IPS-15b (cell line): ENCODE results near the gene LRMDA.

ENCODE experiments used
- H3K27me3 ChIP-seq: one replicate; pipeline ENCODE4 v1.6.1; 2013; ENCODE audit warnings: low read length; ENCODE audit not compliant: control insufficient read depth, insufficient read depth
- H3K36me3 ChIP-seq: one replicate; pipeline ENCODE4 v1.6.1; 2013; ENCODE audit warnings: low read length; ENCODE audit not compliant: control insufficient read depth, insufficient read depth
- H3K4me1 ChIP-seq: one replicate; pipeline ENCODE4 v1.6.1; 2013; ENCODE audit warnings: mild to moderate bottlenecking, low read length; ENCODE audit not compliant: control insufficient read depth, insufficient read depth
- H3K4me3 ChIP-seq: one replicate; pipeline ENCODE4 v1.5.1; 2013; ENCODE audit warnings: low read depth, low read length
- H3K9ac ChIP-seq: one replicate; pipeline ENCODE4 v1.6.1; 2013; ENCODE audit warnings: low read depth, mild to moderate bottlenecking, low read length
- H3K9me3 ChIP-seq: one replicate; pipeline ENCODE4 v1.6.1; 2013; ENCODE audit warnings: mild to moderate bottlenecking, low read length; ENCODE audit not compliant: control insufficient read depth, insufficient read depth

Gene LRMDA

DNA sequence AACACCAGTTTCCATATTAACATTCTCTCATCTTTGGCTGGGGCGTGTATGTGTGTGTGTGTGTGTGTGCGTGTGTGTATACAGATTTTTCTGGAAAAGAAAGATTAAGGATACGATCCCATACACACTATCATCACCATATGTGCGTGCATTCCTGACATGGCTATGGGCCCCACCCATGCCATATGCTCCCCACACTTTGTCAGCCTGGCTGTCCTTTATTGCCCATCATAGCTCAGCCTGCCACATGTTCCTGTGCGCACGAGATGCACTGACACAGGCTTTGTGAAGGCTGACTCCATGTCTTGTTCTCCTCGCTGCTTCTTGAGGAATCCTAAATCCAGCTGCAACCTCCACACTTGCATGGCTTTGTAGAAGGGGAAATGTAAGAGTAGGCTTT, 984.1 kb downstream of the LRMDA start:
- no peaks in the 10 kb centered on the region for H3K27me3 ChIP-seq
- no peaks in the 10 kb centered on the region for H3K4me1 ChIP-seq
- no peaks in the 10 kb centered on the region for H3K9me3 ChIP-seq

GRCh38 chr10:76416642-76417041, 985.2 kb downstream of the LRMDA start:
- Histone ChIP-seq H3K36me3 (no peaks in the 10 kb centered on the region), H3K4me3 (no peak overlapping the region), H3K9me3 (no peaks in the 10 kb centered on the region), H3K4me1 (no peaks in the 10 kb centered on the region), H3K9ac (no peak overlapping the region), H3K27me3 (no peaks in the 10 kb centered on the region)

More for the DNA sequence above, 984.1 kb downstream of the LRMDA start:
- no peak overlapping the region for H3K4me3 ChIP-seq
- H3K9ac ChIP-seq = no peak overlapping the region
- H3K36me3 ChIP-seq = no peaks in the 10 kb centered on the region

DNA sequence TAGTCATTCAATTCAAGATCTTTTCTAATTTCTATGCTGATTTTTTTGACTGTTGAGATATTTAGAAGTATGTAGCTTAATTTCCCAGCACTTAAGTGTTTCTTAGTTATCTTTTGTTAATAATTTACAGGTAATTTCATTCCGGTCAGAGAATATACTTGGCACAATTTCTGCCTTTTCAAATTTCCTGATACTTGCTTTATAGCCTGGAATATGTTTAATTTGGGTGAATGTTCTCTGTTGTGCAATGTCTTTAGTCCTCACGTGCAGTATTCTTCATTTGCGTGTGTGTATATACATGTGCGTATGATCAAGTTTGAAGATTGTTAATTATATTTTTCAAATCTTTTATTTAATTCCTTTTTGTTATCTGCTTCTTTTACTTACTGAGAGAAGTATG, 989.3 kb downstream of the LRMDA start:
- H3K27me3 ChIP-seq = no peaks in the 10 kb centered on the region
- H3K4me1 ChIP-seq = no peaks in the 10 kb centered on the region
- no peaks in the 10 kb centered on the region for H3K36me3 ChIP-seq
- H3K9ac ChIP-seq = no peak overlapping the region
- H3K4me3 ChIP-seq = no peak overlapping the region
- no peaks in the 10 kb centered on the region for H3K9me3 ChIP-seq

GRCh38 chr10:76422769-76423168, 991.3 kb downstream of the LRMDA start:
- Histone ChIP-seq H3K27me3 (no peaks in the 10 kb centered on the region), H3K9ac (no peak overlapping the region), H3K4me3 (no peak overlapping the region), H3K9me3 (no peaks in the 10 kb centered on the region), H3K4me1 (no peaks in the 10 kb centered on the region), H3K36me3 (no peaks in the 10 kb centered on the region)

DNA sequence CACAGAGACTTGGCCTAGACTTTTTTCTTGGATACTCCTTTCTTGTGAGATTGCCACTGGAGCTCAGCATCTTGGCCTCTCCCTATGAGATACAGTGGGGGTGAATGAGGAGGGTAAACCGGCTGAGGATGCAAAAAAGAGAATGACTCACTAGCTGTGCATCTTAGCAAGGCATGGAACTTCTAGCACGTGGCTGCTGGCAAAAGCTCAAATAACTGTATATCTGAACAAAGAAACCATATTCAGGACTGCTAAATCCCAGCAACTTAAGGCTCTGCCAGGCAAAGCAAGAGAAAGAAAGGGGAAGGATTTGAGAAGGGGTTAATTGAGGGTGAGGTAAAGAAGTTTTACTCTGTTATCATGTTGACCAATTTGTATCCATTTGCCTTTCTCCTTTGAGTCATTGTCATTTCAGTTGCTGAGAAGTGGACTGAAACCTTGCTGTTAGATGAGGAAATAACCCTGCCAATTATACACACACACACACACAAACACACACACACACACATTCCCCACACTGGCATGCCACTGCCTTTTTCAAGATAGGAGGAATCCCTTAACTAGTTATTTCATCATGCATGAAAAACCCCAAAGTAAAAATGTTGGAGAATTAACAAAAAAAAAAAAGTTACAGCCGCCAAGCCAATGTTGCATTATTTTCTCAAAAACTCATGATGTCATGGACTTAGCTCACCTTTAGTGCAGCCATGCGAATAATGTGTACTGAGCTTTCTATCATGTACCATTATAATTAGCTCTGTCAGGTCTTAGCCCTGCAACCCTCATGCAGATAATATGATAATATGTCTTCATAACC, 997.3 kb downstream of the LRMDA start:
- Histone ChIP-seq H3K27me3 (no peaks in the 10 kb centered on the region), H3K9me3 (no peaks in the 10 kb centered on the region), H3K9ac (no peak overlapping the region), H3K4me3 (no peak overlapping the region), H3K36me3 (no peaks in the 10 kb centered on the region), H3K4me1 (peaks cover 10% of the 10 kb centered on the region)

DNA sequence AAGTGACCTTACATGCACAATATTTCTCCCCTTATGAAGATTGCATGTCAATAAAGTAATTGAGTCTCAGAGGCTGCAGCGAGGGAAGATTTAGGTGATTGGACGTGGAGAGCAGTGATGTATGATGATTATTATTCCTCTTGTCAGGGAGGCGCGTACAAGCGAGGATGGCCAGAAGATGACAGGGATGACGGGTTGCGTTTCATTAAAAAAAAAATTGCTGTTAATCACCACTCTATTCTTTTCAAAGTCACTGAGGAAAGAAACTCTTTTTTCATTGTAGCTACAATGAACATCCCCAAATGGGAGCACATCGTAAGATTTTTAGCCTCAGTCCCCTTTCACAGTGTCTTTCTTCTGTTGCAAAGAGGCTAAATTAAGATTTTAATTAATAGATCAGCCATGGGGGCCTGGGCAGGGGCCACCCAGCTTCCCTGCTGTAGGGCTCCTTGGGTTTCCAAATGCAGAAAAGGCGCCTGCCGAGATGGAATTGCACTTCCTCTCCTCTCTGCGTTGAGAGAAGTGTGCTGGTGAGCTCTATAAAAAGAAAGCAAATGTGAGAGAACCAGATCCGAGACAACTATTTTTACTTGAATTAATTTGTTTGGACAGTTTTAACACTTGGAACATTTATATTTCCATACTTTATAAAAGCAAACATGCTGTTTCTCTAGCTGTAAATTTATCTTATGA, 998.1 kb downstream of the LRMDA start:
- Histone ChIP-seq H3K4me3 (no peak overlapping the region), H3K4me1 (peaks cover 10% of the 10 kb centered on the region), H3K9ac (peak overlapping the region; percentile 37), H3K36me3 (no peaks in the 10 kb centered on the region), H3K27me3 (no peaks in the 10 kb centered on the region), H3K9me3 (no peaks in the 10 kb centered on the region)

DNA sequence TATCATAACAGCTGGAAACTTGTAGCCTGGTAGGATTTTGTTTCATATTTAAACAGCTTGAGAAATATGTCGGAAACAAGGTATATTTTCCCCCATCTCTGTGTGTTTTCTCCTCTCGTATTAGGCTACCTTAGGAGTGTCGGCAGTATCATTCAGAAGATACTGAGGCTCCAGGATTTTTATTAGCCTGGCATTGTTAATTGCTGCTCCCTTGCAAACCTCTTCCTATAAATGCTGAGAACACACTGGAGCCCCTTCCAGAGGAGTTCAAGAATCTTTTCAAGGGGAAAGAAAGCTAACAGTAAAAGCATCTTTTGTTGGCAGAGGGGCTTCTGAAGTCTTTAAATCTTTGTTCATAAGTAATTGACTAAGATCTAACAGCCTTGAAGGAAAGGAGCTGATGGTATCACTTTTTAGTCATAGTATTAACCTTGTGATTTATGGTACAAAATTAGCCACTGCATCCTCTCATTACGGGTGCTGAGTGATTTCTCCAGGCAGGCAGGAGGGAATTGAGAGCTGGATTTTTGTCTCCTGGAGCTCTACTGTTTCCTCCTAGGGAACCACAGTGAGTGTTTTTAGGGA, 998.7 kb downstream of the LRMDA start:
- Histone ChIP-seq H3K9ac (peak overlapping the region; percentile 37), H3K36me3 (no peaks in the 10 kb centered on the region), H3K4me3 (no peak overlapping the region), H3K9me3 (no peaks in the 10 kb centered on the region), H3K27me3 (no peaks in the 10 kb centered on the region), H3K4me1 (peaks cover 10% of the 10 kb centered on the region)

GRCh38 chr10:76432016-76433012, 1000.9 kb downstream of the LRMDA start:
- Histone ChIP-seq H3K4me1 (peaks cover 10% of the 10 kb centered on the region), H3K9ac (no peak overlapping the region), H3K9me3 (no peaks in the 10 kb centered on the region), H3K36me3 (no peaks in the 10 kb centered on the region), H3K4me3 (no peak overlapping the region), H3K27me3 (no peaks in the 10 kb centered on the region)

DNA sequence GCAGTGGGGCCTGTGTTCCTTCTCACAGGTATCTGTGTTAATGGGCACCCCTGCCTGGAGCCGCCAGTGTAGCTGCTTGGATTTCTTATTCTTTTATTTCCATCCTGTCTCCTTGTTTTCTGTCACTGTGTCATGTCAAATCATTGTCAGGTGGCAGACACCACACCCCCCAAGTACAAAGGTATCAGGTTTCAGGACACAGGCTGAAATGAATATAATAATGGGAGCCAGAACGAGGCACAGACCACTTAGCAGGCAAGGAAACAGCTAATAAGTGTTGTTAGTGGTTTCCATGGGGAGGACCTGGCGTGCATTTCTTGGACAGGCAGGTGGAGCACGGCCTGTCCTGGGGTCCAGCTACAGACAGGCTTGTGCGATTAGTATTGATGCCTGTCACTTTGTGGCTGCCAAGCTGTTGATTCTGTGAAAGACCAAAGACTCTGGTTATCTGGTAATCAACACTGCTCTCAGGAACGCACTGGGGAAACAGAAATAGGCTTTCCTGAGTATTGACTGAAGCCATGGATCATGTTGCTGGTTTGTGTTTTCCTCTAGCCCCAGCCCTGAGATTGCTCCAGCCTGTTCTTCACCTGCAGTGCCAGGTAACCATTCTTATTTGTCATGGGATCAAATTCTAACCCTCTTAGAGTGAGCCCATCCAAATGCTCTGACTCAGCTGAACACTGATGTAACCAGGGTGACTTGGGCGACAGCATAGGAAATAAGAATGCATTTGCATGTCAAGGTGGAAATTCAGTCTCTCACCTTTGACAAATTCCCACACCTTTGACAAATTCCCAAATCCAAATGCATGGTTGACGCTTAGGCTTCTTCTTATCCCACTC, 1002.0 kb downstream of the LRMDA start:
- Histone ChIP-seq H3K36me3 (no peaks in the 10 kb centered on the region), H3K4me1 (peaks cover 10% of the 10 kb centered on the region), H3K9ac (no peak overlapping the region), H3K4me3 (no peak overlapping the region), H3K9me3 (no peaks in the 10 kb centered on the region), H3K27me3 (no peaks in the 10 kb centered on the region)

DNA sequence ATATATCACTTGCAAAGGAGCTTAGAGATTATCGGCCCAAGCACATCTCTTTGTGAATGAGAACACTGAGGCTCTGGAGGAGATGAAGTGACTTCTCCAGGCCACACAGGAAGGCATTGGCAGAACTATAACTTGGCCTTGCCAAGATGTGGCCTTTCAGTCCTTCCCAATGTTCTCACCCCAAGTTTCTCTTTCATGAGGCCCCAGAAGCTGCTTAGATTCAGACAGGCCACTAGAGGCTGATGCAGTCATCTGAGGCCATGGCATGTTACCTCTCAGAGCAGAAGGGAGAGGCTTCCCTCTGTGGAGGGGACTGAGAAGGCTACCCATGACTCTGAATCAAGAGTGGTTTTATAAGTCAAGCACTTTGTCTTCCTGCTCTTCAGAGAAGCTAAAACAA, 1003.7 kb downstream of the LRMDA start:
- no peak overlapping the region for H3K4me3 ChIP-seq
- H3K9me3 ChIP-seq = no peaks in the 10 kb centered on the region
- no peaks in the 10 kb centered on the region for H3K36me3 ChIP-seq
- H3K27me3 ChIP-seq = no peaks in the 10 kb centered on the region
- H3K9ac ChIP-seq = no peak overlapping the region
- peaks cover 6% of the 10 kb centered on the region for H3K4me1 ChIP-seq
